GM12873 (cell line): ENCODE results near the gene RIPPLY2.

Source experiments
- TF ChIP-seq, protein P1 (sequence below): IDR thresholded peaks from 2 replicates; pipeline ENCODE4 v1.5.1; 2012; ENCODE audit warnings: low read depth, mild to moderate bottlenecking, moderate library complexity, low read length, control low read depth; ENCODE audit not compliant: insufficient read depth; ENCODE audit errors: missing control alignments

The RIPPLY2 gene

DNA sequence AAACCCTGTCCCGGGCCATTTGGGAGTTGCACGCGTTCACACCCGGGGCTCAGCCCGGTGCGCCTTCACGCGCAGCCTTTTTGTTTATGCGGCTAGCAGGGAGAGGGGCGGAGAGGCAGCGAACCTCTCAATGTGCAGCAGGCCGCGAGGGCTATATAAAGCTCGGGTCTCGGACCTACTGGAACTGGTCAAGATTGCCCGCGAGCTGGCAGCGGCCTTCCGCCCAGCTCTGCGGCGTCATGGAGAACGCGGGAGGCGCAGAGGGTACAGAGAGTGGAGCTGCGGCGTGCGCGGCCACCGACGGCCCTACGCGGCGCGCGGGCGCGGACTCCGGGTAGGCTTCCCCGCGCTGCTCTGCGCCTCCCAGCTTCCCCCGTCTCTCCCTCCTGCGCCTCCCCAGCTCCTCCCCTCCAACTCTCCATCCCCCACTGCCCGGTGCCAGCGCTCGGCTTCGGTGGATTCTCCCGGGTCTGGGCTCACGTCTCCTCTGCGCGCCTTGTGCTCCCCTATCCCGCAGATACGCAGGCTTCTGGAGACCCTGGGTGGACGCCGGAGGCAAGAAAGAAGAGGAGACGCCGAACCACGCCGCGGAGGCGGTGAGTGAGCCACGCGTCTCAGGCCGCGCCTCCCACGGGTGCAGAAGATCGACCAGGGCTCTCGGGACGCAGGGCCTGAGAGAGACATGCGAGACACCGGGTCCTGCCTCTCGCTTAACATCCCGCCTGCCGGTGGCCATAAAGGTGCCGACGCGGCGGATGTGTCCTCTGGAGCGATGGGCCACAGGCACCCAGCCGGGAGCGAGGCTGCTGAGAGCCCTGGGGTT, at the start of gene RIPPLY2:
Gene RIPPLY2 (plus strand): TSS at position 183 of the 823 bp plus-strand sequence. CDS start 57 bp downstream, at position 240.
- TF ChIP-seq, protein P1, sequence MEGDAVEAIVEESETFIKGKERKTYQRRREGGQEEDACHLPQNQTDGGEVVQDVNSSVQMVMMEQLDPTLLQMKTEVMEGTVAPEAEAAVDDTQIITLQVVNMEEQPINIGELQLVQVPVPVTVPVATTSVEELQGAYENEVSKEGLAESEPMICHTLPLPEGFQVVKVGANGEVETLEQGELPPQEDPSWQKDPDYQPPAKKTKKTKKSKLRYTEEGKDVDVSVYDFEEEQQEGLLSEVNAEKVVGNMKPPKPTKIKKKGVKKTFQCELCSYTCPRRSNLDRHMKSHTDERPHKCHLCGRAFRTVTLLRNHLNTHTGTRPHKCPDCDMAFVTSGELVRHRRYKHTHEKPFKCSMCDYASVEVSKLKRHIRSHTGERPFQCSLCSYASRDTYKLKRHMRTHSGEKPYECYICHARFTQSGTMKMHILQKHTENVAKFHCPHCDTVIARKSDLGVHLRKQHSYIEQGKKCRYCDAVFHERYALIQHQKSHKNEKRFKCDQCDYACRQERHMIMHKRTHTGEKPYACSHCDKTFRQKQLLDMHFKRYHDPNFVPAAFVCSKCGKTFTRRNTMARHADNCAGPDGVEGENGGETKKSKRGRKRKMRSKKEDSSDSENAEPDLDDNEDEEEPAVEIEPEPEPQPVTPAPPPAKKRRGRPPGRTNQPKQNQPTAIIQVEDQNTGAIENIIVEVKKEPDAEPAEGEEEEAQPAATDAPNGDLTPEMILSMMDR, result no peak

- TF ChIP-seq, protein P1, result no peak
Measured at GRCh38 chr6:83804886-83805285, 48.3 kb upstream of the RIPPLY2 start.

- TF ChIP-seq, protein P1, result no peak
Measured at GRCh38 chr6:83808005-83808404, 45.2 kb upstream of the RIPPLY2 start.

DNA sequence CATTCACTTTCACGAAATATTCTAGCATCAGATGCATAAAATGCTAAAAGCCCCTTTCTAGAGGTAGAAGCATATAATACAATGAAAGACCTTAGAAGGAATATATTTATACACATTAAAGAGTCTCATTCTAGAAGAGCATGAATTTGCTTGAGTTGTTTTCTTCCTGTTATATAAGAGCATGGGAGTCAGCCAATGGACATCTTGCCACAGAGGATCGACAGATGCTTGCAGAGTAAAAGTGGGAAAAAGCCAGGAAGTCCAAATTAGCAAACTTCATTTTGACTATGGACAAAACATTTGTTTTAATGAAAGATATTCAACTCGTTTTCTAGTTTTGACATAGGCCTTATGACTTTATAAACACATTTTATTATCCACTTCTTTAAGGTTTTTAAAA, 44.2 kb upstream of the RIPPLY2 start:
- TF ChIP-seq, protein P1, result no peak

DNA sequence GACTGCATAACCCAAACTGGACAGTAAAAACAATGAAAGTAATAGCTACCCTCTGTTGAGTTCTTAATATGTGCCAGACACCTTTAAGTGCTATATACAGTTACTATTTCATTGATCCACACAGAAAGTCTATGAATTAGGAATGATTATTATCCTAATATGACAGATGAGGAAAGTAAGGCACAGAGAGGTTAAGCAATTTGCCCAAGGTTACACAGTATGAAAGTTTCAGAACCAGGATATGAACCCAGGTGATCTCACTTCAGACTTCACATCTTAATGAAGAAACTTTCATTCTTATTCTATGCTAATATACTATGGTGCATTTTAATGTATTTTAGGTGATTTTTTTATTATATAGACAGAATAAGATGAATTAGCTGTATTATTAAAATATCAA, 40.6 kb upstream of the RIPPLY2 start:
- TF ChIP-seq, protein P1, result no peak

DNA sequence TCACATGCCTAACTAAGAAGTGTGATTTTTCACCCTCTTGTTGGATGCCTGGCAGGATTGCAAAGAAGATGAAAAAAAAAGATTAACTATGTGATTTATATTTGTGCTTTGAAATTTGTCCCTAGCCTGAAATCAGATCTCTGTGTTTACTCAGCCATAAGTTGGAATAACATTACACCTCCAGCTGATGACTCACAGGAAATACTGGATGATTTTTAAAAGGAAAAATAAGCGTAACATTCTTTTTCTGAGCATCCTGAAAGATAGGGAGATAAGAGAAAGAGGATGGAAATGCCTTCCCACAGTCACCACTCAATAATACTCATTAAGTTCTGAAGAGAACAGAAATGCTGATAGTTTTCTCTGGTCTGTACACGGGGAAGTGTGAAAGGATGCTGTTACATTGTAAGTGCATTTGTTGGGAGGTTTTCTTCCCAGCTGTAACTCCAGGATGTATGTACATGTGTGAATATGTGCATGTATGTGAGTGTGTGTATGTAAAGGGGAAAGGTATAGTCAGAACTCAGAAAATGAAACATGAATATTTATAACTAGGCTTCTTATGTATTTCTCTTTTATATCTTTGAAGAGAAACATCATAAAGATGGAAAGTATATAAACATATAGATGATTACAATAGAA, 37.4 kb upstream of the RIPPLY2 start:
- TF ChIP-seq, protein P1, result no peak

GRCh38 chr6:83822629-83823169, 30.5 kb upstream of the RIPPLY2 start:
- TF ChIP-seq, protein P1, result no peak
